ENCODE measurements around the gene ETV1. TPM values are rescaled to one million over a fixed set of nuclear protein-coding genes. Genes with fewer than 3 reads are reported as not detected.

ETV1 gene
- total RNA-seq, 1 experiment from 2014 or later = 45.9 TPM

GRCh38 chr7:13998866-13999265 lies 9.4 kb upstream of the ETV1 start:
- TF ChIP-seq CTCF (IDR thresholded peaks at IDR 0.05; ENCODE audit: unreplicated experiment) = no peak
- CTCF ChIA-PET = interaction anchor here (0.7 kb wide), 1 partner anchor 17 kb away, joined by 3 read pairs; no protein-coding TSS in a partner anchor
- Mint-ChIP-seq H3K4me3 (ENCODE audit: low read depth, unreplicated experiment) (no peak overlapping the region), H3K27ac (ENCODE audit: unreplicated experiment) (no peak overlapping the region), H3K27me3 (ENCODE audit: unreplicated experiment) (no peaks in the 10 kb centered on the region), H3K36me3 (ENCODE audit: insufficient read depth, unreplicated experiment) (no peaks in the 10 kb centered on the region), H3K4me1 (ENCODE audit: low read depth, unreplicated experiment) (no peaks in the 10 kb centered on the region), H3K9me3 (ENCODE audit: low read depth, unreplicated experiment) (no peaks in the 10 kb centered on the region)
- no peak for DNase-seq
- intact Hi-C loops (cut with micrococcal nuclease; ENCODE audit: unreplicated experiment) = no loop called here
- no TSS peak for BruUV-seq (replicated peaks)

GRCh38 chr7:13992596-13992964 lies 3.1 kb upstream of the ETV1 start:
- CTCF ChIA-PET = no interaction called here
- Mint-ChIP-seq H3K4me1 (ENCODE audit: low read depth, unreplicated experiment) (no peaks in the 10 kb centered on the region), H3K36me3 (ENCODE audit: insufficient read depth, unreplicated experiment) (no peaks in the 10 kb centered on the region), H3K27ac (ENCODE audit: unreplicated experiment) (no peak overlapping the region), H3K4me3 (ENCODE audit: low read depth, unreplicated experiment) (no peak overlapping the region), H3K9me3 (ENCODE audit: low read depth, unreplicated experiment) (no peaks in the 10 kb centered on the region), H3K27me3 (ENCODE audit: unreplicated experiment) (no peaks in the 10 kb centered on the region)
- no peak for DNase-seq
- no peak for TF ChIP-seq CTCF (IDR thresholded peaks at IDR 0.05; ENCODE audit: unreplicated experiment)
- intact Hi-C loops (cut with micrococcal nuclease; ENCODE audit: unreplicated experiment) = no loop called here
- no TSS peak for BruUV-seq (replicated peaks)

- intact Hi-C loops (cut with micrococcal nuclease; ENCODE audit: unreplicated experiment) = loop anchor here (2.0 kb wide), 2 partner anchors 465 to 699 kb away; no protein-coding TSS in a partner anchor
- no peaks in the 10 kb centered on the region for H3K27me3 Mint-ChIP-seq (ENCODE audit: unreplicated experiment)
- DNase-seq = no peak
- no peak overlapping the region for H3K27ac Mint-ChIP-seq (ENCODE audit: unreplicated experiment)
- CTCF ChIA-PET = interaction anchor here (0.5 to 3.5 kb wide), 10 partner anchors 9 to 699 kb away, joined by 3 to 23 read pairs (median 4); no protein-coding TSS in a partner anchor
- BruUV-seq (replicated peaks) = TSS peak; percentile 95
- no peaks in the 10 kb centered on the region for H3K4me1 Mint-ChIP-seq (ENCODE audit: low read depth, unreplicated experiment)
- H3K9me3 Mint-ChIP-seq (ENCODE audit: low read depth, unreplicated experiment) = no peaks in the 10 kb centered on the region
- no peak overlapping the region for H3K4me3 Mint-ChIP-seq (ENCODE audit: low read depth, unreplicated experiment)
- no peaks in the 10 kb centered on the region for H3K36me3 Mint-ChIP-seq (ENCODE audit: insufficient read depth, unreplicated experiment)
- TF ChIP-seq CTCF (IDR thresholded peaks at IDR 0.05; ENCODE audit: unreplicated experiment) = no peak
These were observed 2.5 kb upstream of the ETV1 start for GRCh38 chr7:13991791-13992595.

GRCh38 chr7:13990984-13991790 lies 1.7 kb upstream of the ETV1 start:
- CTCF ChIA-PET = interaction anchor here (0.5 to 3.5 kb wide), 13 partner anchors 10 to 699 kb away, joined by 3 to 23 read pairs (median 4); no protein-coding TSS in a partner anchor
- H3K4me3 Mint-ChIP-seq (ENCODE audit: low read depth, unreplicated experiment) = no peak overlapping the region
- H3K9me3 Mint-ChIP-seq (ENCODE audit: low read depth, unreplicated experiment) = no peaks in the 10 kb centered on the region
- DNase-seq = peak; percentile 99
- no peak for TF ChIP-seq CTCF (IDR thresholded peaks at IDR 0.05; ENCODE audit: unreplicated experiment)
- H3K36me3 Mint-ChIP-seq (ENCODE audit: insufficient read depth, unreplicated experiment) = no peaks in the 10 kb centered on the region
- H3K27ac Mint-ChIP-seq (ENCODE audit: unreplicated experiment) = no peak overlapping the region
- intact Hi-C loops (cut with micrococcal nuclease; ENCODE audit: unreplicated experiment) = loop anchor here (2.0 kb wide), 2 partner anchors 466 to 700 kb away; no protein-coding TSS in a partner anchor
- H3K4me1 Mint-ChIP-seq (ENCODE audit: low read depth, unreplicated experiment) = no peaks in the 10 kb centered on the region
- BruUV-seq (replicated peaks) = TSS peak; percentile 61
- H3K27me3 Mint-ChIP-seq (ENCODE audit: unreplicated experiment) = no peaks in the 10 kb centered on the region

Data from Calu3 (cell line).